Endometrium (tissue), 2 donors: ENCODE data around the gene SEZ6L2.
"Not testable (repeated sequence)": the region's sequence is repeated elsewhere in the genome, so short reads cannot be mapped to it uniquely, and the experiment has no call there.

ENCODE experiments used
- FAIRE-seq: peaks from 2 replicates; lab custom pipeline; 2012; peaks lifted over from hg19 to GRCh38; lab: Jason Lieb, UNC
- donor health status: control.
- donor health status: control.

SEZ6L2 gene

DNA sequence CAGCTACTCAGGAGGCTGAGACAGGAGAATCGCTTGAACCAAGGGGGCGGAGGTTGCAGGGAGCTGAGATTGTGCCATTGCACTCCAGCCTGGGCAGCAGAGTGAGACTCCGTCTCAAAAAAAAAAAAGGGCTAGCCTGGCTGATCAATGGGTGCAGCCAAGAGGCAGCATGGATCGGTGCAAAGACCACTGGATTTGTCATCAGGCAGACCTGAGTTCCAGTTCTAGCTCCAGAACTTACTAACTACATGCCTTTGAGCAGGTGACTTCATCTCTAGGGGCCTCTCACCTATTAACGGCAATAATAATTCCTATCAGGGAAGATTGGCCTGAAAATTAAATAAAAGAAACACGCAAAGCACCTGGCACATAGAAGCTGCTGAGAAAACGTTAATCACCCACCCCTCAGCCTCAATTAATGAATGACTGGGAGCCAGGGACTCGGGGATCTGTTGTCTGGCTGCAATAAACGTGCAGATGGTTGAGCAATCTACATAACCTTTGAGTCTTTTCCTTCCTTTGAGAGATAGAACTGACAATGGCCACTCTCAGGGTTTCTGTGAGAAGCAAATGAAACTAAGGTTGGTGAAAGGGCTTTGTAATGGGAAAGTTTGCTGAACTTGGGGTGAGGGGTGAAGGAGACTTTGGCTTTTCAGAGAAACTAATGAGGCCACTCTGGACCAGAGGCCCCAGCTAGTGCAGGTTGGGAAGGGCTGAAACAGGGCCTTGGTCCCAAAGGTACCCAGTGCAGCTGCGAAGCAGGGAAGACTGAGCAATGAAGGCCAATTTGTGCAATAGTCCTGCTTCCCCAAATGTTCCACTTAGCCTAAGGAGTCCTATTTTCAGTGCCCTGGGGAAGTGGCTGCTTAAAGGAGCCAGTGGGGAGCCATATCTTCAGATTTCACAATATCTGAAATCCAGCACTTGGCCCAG, 7.6 kb downstream of the SEZ6L2 start:
- FAIRE-seq, result no peak

- not testable (repeated sequence) for FAIRE-seq
Observed at GRCh38 chr16:29889372-29889771, 10.0 kb downstream of the SEZ6L2 start.

- no peak for FAIRE-seq
Observed at GRCh38 chr16:29883987-29884386, 15.4 kb downstream of the SEZ6L2 start.

DNA sequence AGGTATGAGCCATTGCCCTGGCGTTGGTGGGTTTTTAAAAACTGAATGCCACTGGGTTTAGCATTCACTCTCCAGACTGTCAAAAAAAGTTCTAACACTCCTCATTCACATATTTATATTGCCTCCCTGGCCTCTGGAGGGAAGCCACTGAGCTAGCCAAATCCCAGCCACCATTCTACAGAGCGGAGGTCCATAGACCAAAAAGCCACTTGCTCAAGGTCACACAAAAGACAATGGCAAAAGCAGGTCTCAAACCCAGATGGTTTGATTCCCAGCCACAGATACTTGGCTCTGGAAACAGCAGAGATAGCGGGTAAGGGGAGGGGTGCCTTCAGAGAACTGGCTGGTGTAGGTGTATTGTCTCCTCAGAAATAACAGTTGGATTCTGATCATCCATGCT, 18.3 kb downstream of the SEZ6L2 start:
- no peak for FAIRE-seq

GRCh38 chr16:29878172-29878571, 21.2 kb downstream of the SEZ6L2 start:
- no peak for FAIRE-seq

- FAIRE-seq, result no peak
Observed at GRCh38 chr16:29877266-29877961, 21.9 kb downstream of the SEZ6L2 start.

DNA sequence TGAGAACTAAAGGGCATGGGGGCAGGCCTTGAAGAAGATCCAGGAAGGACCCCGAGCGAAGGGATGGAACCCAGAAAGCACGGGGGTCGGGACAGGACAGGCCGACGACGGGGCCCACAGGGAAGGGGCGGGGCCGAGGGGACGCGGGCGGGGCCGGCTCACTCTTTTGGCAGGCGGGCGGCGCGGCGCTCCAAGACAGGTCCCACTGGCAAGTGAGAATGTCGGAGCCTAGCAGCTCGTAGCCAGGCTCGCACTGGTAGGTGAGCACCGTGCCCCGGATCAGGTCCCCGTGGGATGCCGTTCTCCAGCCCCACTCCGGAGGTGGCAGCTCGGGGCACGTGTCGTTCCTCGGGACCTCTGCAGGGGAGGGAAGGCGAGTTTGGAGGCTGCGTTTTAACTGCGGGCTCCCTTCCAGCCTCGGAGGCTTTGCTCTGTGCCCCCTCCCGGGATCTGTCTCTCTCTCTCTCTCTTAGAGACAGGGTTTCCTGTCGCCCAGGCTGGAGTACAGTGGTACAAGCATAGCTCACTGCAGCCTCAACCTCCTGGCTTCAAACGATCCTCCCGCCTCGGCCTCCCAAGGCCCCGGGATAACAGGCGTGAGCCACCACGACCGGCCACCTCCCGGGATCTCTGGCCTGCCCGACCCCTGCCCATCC, 22.6 kb downstream of the SEZ6L2 start:
- FAIRE-seq, result no peak

- FAIRE-seq, result no peak
Observed at GRCh38 chr16:29876217-29876593, 23.1 kb downstream of the SEZ6L2 start.

GRCh38 chr16:29875206-29875605, 24.1 kb downstream of the SEZ6L2 start:
- FAIRE-seq, result no peak

- FAIRE-seq, result no peak
Observed at GRCh38 chr16:29873319-29873718, 26.0 kb downstream of the SEZ6L2 start.

GRCh38 chr16:29871822-29872546, 27.4 kb downstream of the SEZ6L2 start:
- FAIRE-seq, result no peak

GRCh38 chr16:29869067-29869466, 30.3 kb downstream of the SEZ6L2 start:
- FAIRE-seq, result not testable (repeated sequence)

DNA sequence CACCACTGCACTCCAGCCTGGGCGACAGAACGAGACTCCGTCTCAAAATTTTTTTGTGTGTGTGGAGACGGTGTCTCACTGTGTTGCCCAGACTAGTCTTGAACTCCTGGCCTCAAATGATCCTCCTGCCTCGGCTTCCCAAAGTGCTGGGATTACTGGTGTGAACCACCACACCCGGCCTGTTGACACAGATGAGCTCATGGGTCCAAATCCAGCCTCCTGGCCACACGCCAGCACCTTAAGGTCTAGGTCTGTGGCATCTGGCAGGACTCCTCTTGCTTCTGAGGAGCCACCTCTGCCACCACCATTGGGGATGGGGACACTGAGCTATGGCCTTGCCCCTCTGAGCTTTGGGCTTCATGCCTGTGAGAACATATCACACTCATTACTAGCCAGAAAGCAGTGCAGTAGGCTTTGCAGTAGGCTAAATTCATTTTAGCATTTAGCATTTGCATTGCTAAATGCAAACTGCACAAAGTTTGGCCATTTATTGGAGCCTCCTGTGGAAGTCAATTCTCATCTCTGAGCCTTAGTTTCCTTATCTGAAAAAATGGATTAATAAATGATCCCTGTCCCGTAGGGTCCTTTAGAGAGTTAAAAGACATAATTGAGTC, 30.8 kb downstream of the SEZ6L2 start:
- FAIRE-seq, result no peak

GRCh38 chr16:29864205-29864604, 35.1 kb downstream of the SEZ6L2 start:
- no peak for FAIRE-seq

GRCh38 chr16:29863669-29863984, 35.7 kb downstream of the SEZ6L2 start:
- no peak for FAIRE-seq

GRCh38 chr16:29862884-29863668, 36.3 kb downstream of the SEZ6L2 start, which contains the start of gene CDIPT:
Gene CDIPT, minus strand, starts transcription at chr16:29863226. Its CDS starts 369 bp downstream, at chr16:29862857.
- peak; percentile 83 for FAIRE-seq

- no peak for FAIRE-seq
Observed at GRCh38 chr16:29862383-29862883, 36.9 kb downstream of the SEZ6L2 start.

DNA sequence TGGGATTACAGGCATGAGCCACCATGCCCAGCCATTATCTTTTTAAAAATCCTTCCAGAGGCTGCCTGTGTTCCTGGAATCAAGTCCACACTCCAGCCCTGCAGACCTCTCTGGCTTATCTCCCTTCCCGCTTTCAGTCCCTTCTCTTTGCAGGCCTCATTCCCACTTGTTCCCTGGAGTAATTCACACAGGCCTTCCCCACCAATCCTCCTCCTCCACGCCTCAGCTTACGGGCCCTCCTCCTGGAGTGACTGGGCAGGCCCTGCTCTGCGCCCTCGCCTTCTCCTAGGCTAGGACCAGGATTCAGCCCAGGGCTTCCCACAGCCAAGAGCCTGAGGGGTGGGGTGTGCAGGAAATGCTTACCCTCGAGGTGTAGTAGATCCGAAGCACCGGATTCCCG, 39.1 kb downstream of the SEZ6L2 start:
- no peak for FAIRE-seq

GRCh38 chr16:29858974-29859373, 40.4 kb downstream of the SEZ6L2 start:
- no peak for FAIRE-seq

- FAIRE-seq, result no peak
Observed at GRCh38 chr16:29858149-29858849, 41.1 kb downstream of the SEZ6L2 start.
